H1 (cell line): ENCODE measurements around the gene PNPLA1. TPM values are rescaled to one million over a fixed set of nuclear protein-coding genes. Genes with fewer than 3 reads are reported as not detected.

Experiments
- polyA plus RNA-seq, 7 experiments: library from polyadenylated mRNA; depleted of rRNA in 3 of 7; stranded (reverse) in 5 of 7; unstranded in 2 of 7; fragments of >200 nt in 5 of 7; fragments of 200-250 nt in 2 of 7; gene quantifications; 1 replicate in 5 of 7; 2 replicates in 1 of 7; 4 replicates in 1 of 7; pipeline versions ENCODE4 v1.2.1 to v1.2.3, GENCODE V29; 2011 to 2013; ENCODE audit warnings: missing spikeins in 2 of 7, mixed read lengths in 2 of 7
- total RNA-seq: library from RNA; stranded (reverse); fragmentation: NEBNext Ultra II Directional; extraction: Animal tissue kit (Norgen Biotek cat#: 25700); gene quantifications from 2 replicates; pipeline ENCODE4 v1.2.1, GENCODE V29; 2021

Gene PNPLA1
- total and polyA plus RNA-seq, 2 of the 8 experiments (the other 6 are each of a cell fraction or from before 2014, with no cell fraction given): not detected

Other genes starting within 250 kb of the PNPLA1 start
- gene SLC26A8, start 245.4 kb upstream of the PNPLA1 start, total RNA-seq: 0.56 and 1.1 TPM in 2 replicates
- gene SLC26A8, start 245.4 kb upstream of the PNPLA1 start, polyA plus RNA-seq (2011; rRNA removed): 0.57 and 0.86 TPM in 2 replicates
- 33.2 and 39.3 TPM in 2 replicates for gene MAPK14, start 242.3 kb upstream of the PNPLA1 start, total RNA-seq
- 15.9 and 18.1 TPM in 2 replicates for gene MAPK14, start 242.3 kb upstream of the PNPLA1 start, polyA plus RNA-seq (2011; rRNA removed)
- gene MAPK13, start 139.5 kb upstream of the PNPLA1 start, total RNA-seq: 14.1 and 15.2 TPM in 2 replicates
- gene MAPK13, start 139.5 kb upstream of the PNPLA1 start, polyA plus RNA-seq (2011; rRNA removed): 10.1 and 13.5 TPM in 2 replicates
- 37.5 and 42.3 TPM in 2 replicates for gene BRPF3, start 73.3 kb upstream of the PNPLA1 start, total RNA-seq
- gene BRPF3, start 73.3 kb upstream of the PNPLA1 start, polyA plus RNA-seq (2011; rRNA removed): 26.0 and 39.2 TPM in 2 replicates
- gene BNIP5, start 66.8 kb downstream of the PNPLA1 start, total RNA-seq: not detected in 2 replicates
- gene BNIP5, start 66.8 kb downstream of the PNPLA1 start, polyA plus RNA-seq (2011; rRNA removed): not detected in 2 replicates
- 0.21 and 0.54 TPM in 2 replicates for gene ETV7, start 117.6 kb downstream of the PNPLA1 start, total RNA-seq
- 2.4 TPM in 2 replicates for gene ETV7, start 117.6 kb downstream of the PNPLA1 start, polyA plus RNA-seq (2011; rRNA removed)
- not detected in 2 replicates for gene PXT1, start 172.8 kb downstream of the PNPLA1 start, total RNA-seq
- 0.06 and 0.20 TPM in 2 replicates for gene PXT1, start 172.8 kb downstream of the PNPLA1 start, polyA plus RNA-seq (2011; rRNA removed)
- gene KCTD20, start 172.9 kb downstream of the PNPLA1 start, total RNA-seq: 23.2 and 26.2 TPM in 2 replicates
- gene KCTD20, start 172.9 kb downstream of the PNPLA1 start, polyA plus RNA-seq (2011; rRNA removed): 8.4 and 10.1 TPM in 2 replicates